Measurements from ENCODE around the gene ARHGAP44. TPM values are rescaled to one million over a fixed set of nuclear protein-coding genes. Genes with fewer than 3 reads are reported as not detected.

Gene ARHGAP44
- total and polyA plus RNA-seq, 2 of the 8 experiments (the other 6 are each of a cell fraction or from before 2014, with no cell fraction given), result 6.2 to 22.2 TPM

DNA sequence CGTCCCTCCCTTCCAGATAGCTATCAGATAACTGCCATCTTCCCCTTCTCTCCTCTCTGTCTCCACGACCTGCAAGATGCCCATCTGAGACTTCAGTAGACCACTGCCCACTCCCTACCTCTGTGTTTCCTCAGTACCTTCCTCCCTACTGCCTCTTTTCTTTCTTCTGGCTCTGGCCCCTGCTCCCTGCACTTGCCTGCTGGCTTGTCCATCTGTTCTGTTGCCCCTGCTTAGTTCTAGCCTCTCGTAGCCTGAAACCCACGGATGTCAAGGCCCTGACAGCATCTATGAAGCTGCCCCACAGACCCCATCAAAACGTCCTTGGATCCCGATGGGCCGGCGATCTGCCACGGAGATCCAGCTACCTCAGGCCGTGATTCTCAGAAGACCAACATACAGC is 175.5 kb downstream of the ARHGAP44 start:
- Histone ChIP-seq H3K4me1 (replicated peaks in 1 of 4; ENCODE audit: control insufficient read depth in 3 of 4, insufficient read depth in 4 of 4, low read length in 3 of 4) (no peaks in the 10 kb centered on the region; a peak in 2 of 7 replicates), H3K23me2 (ENCODE audit: low read depth, low read length) (peaks cover 2% of the 10 kb centered on the region; the same call in 1 of the 2 replicates), H4K8ac (ENCODE audit: extremely low read depth, insufficient read depth, low read length) (no peak overlapping the region), H3K9ac (replicated peaks in 1 of 4; ENCODE audit: extremely low read depth in 1 of 4, low read depth in 3 of 4, low read length in 3 of 4) (no peak overlapping the region), H4K5ac (ENCODE audit: insufficient read length, low read depth, low read length) (no peak overlapping the region), H2BK20ac (ENCODE audit: low read length) (no peak overlapping the region), H2BK12ac (ENCODE audit: low read depth, low read length) (no peak overlapping the region), H3K79me1 (ENCODE audit: low read depth, low read length) (no peaks in the 10 kb centered on the region), H3K4ac (replicated peaks; ENCODE audit: insufficient read length, low read depth, low read length) (no peak overlapping the region), H3K79me2 (ENCODE audit: control insufficient read depth in 1 of 2, insufficient read depth in 2 of 2, low read length in 2 of 2) (no peaks in the 10 kb centered on the region), H3K36me3 (ENCODE audit: control insufficient read depth in 2 of 4, insufficient read depth in 4 of 4, low read length in 3 of 4) (peaks cover 0 to 4% (median under 1%) of the 10 kb centered on the region in 4 experiments; a peak in 2 of 8 replicates), H3K27me3 (replicated peaks in 1 of 4; ENCODE audit: control insufficient read depth in 3 of 4, extremely low read depth in 1 of 4, insufficient read depth in 3 of 4, low read length in 3 of 4) (no peaks in the 10 kb centered on the region), H3K27ac (ENCODE audit: low read depth, low read length) (no peak overlapping the region), H3K18ac (ENCODE audit: extremely low read depth, low read length) (no peak overlapping the region), H2AFZ (ENCODE audit: low read length) (no peak overlapping the region), H3K9me3 (ENCODE audit: insufficient read depth in 2 of 2, low read depth in 1 of 2, low read length in 1 of 2) (no peaks in the 10 kb centered on the region), H2BK120ac (replicated peaks; ENCODE audit: low read depth, low read length) (no peak overlapping the region), H3K4me3 (ENCODE audit: extremely low read depth in 1 of 4, insufficient read depth in 2 of 4, low read depth in 3 of 4, low read length in 4 of 4) (no peak overlapping the region), H3K56ac (replicated peaks; ENCODE audit: insufficient read length, low read depth, low read length) (no peak overlapping the region), H3K4me2 (ENCODE audit: insufficient read depth in 1 of 2, low read depth in 2 of 2, low read length in 2 of 2) (no peak overlapping the region), H2BK15ac (ENCODE audit: low read length) (no peak overlapping the region), H3K23ac (ENCODE audit: insufficient read length) (no peak overlapping the region), H4K91ac (replicated peaks; ENCODE audit: insufficient read length, low read length) (no peak overlapping the region), H3K14ac (ENCODE audit: insufficient read length) (no peak overlapping the region), H2AK5ac (ENCODE audit: low read depth, low read length) (no peak overlapping the region), H2BK5ac (ENCODE audit: low read depth, low read length) (no peak overlapping the region), H4K20me1 (replicated peaks in 1 of 2; ENCODE audit: control insufficient read depth in 1 of 2, insufficient read depth in 2 of 2, low read length in 2 of 2) (no peaks in the 10 kb centered on the region)
- ChIA-PET CTCF (ENCODE audit: partially characterized antibody) (interaction anchor here (1.0 to 1.8 kb wide), 3 partner anchors 14 to 223 kb away, joined by 3 to 5 read pairs (median 4); no protein-coding TSS in a partner anchor), POLR2A (ENCODE audit: partially characterized antibody) (interaction anchor here (1.0 kb wide), 1 partner anchor 35 kb away, joined by 3 read pairs; no protein-coding TSS in a partner anchor)
- TF ChIP-seq, protein P1, sequence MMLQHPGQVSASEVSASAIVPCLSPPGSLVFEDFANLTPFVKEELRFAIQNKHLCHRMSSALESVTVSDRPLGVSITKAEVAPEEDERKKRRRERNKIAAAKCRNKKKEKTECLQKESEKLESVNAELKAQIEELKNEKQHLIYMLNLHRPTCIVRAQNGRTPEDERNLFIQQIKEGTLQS (IDR thresholded peaks at IDR 0.05; ENCODE audit: insufficient read depth, low read depth, low read length), result no peak
- TF ChIP-seq SIN3A (conservative IDR thresholded peaks at IDR 0.05 in 1 of 2, IDR thresholded peaks at IDR 0.05 in 1 of 2; ENCODE audit: low read depth in 1 of 2, low read length in 2 of 2) (no peak), RBBP5 (IDR thresholded peaks at IDR 0.05; ENCODE audit: borderline replicate concordance, low read depth, low read length) (no peak), MAFK (IDR thresholded peaks at IDR 0.05; ENCODE audit: low read depth, low read length) (no peak), GABPA (IDR thresholded peaks at IDR 0.05; ENCODE audit: borderline replicate concordance, insufficient read depth, low read length) (no peak), CREB1 (IDR thresholded peaks at IDR 0.05) (no peak), POU5F1 (IDR thresholded peaks at IDR 0.05; ENCODE audit: low read depth, low read length) (no peak), HDAC6 (IDR thresholded peaks at IDR 0.05; ENCODE audit: low read depth, low read length) (no peak), BRCA1 (IDR thresholded peaks at IDR 0.05; ENCODE audit: low read depth, low read length) (no peak), TAF7 (optimal IDR thresholded peaks at IDR 0.05; ENCODE audit: borderline replicate concordance, low read depth, low read length) (no peak), SIX5 (IDR thresholded peaks at IDR 0.05; ENCODE audit: low read depth, low read length) (no peak)
- no peak for FAIRE-seq
- 85% methylated on average over 10 of the region's 10 CpGs; no CpG with 5 or more reads in 1 of the 2 experiments for WGBS, 2 experiments (ENCODE audit: extremely low coverage in 1 of 2, insufficient coverage in 1 of 2, insufficient read length in 1 of 2, insufficient replicate concordance in 2 of 2, low coverage in 1 of 2, low lambda C conversion rate in 2 of 2, missing lambda C conversion rate in 1 of 2)
- DNase-seq (ENCODE audit: low read depth in 1 of 2, low spot score in 2 of 2), result no peak

Data from H1 (cell line).